K562 (cell line): ENCODE results near the gene ZDHHC8. TPM values are rescaled to one million over a fixed set of nuclear protein-coding genes. Genes with fewer than 3 reads are reported as not detected.
A peak's percentile ranks its signal among the peaks of the same experiment; 100 is the strongest.

Experiments used
- ATF6 ChIP-seq: sonication (generic); formaldehyde crosslinking; IDR thresholded peaks from 2 replicates; pipeline ENCODE4 v1.4.0; 2020; ENCODE audit warnings: mild to moderate bottlenecking, missing genetic modification reagents
- BHLHE40 ChIP-seq: IDR thresholded peaks from 2 replicates; pipeline ENCODE4 v1.6.1; 2011; ENCODE audit warnings: low read length, improper control_type of control experiment
- CBFA2T2 ChIP-seq: fragments of 450-650 bp; conservative IDR thresholded peaks from 2 replicates; pipeline ENCODE4 v1.6.1; 2017; ENCODE audit warnings: mild to moderate bottlenecking
- CCNT2 ChIP-seq: IDR thresholded peaks from 2 replicates; pipeline ENCODE4 v1.6.1; 2011; ENCODE audit warnings: borderline replicate concordance, low read depth, mild to moderate bottlenecking, moderate library complexity, mixed read lengths, low read length; ENCODE audit not compliant: insufficient read length; ENCODE audit errors: extremely low read depth
- CREB1 ChIP-seq, 2 experiments: sonication (generic) in 1 of 2; formaldehyde crosslinking in 1 of 2; IDR thresholded peaks; 2 replicates each; pipeline versions ENCODE4 v1.6.1 to v1.8.0; 2012 to 2022; ENCODE audit warnings: inconsistent platforms in 1 of 2, mild to moderate bottlenecking in 1 of 2, missing genetic modification reagents in 1 of 2, moderate library complexity in 1 of 2
- ELF4 ChIP-seq: fragments of 450-650 bp; formaldehyde crosslinking; IDR thresholded peaks from 2 replicates; pipeline ENCODE4 v1.4.0; 2022; ENCODE audit warnings: missing genetic modification characterization
- HDAC3 ChIP-seq: fragments of 450-650 bp; IDR thresholded peaks from 2 replicates; pipeline ENCODE4 v1.6.1; 2018; ENCODE audit warnings: borderline replicate concordance, mild to moderate bottlenecking, moderate library complexity; ENCODE audit not compliant: partially characterized antibody
- MAFG ChIP-seq: fragments of 450-650 bp; conservative IDR thresholded peaks from 2 replicates; pipeline ENCODE4 v1.6.1; 2016; ENCODE audit warnings: missing genetic modification characterization, missing compliant biosample characterization
- MAX ChIP-seq: sonication (generic); formaldehyde crosslinking; IDR thresholded peaks from 2 replicates; pipeline ENCODE4 v1.9.0; 2022; ENCODE audit warnings: mild to moderate bottlenecking, missing genetic modification reagents
- POLR3A ChIP-seq: IDR thresholded peaks from 2 replicates; pipeline ENCODE4 v1.6.1; 2011; ENCODE audit warnings: borderline replicate concordance, mild to moderate bottlenecking, moderate library complexity; ENCODE audit not compliant: insufficient read length, insufficient read depth; ENCODE audit errors: extremely low read depth
- PTRF ChIP-seq: fragments of 450-650 bp; IDR thresholded peaks from 2 replicates; pipeline ENCODE4 v1.6.1; 2016; ENCODE audit warnings: mild to moderate bottlenecking, missing genetic modification characterization, missing compliant biosample characterization
- RFX7 ChIP-seq: fragments of 250-450 bp; sonication (Bioruptor Pico); IDR thresholded peaks from 2 replicates; pipeline ENCODE4 v1.5.1; 2021; ENCODE audit warnings: mild to moderate bottlenecking
- SAFB2 ChIP-seq: fragments of 200-400 bp; formaldehyde crosslinking; IDR thresholded peaks from 2 replicates; pipeline ENCODE4 v1.6.1; 2018; ENCODE audit warnings: borderline replicate concordance, low read length, low read depth, moderate library complexity; ENCODE audit not compliant: severe bottlenecking
- SAP30 ChIP-seq: fragments of 200-600 bp; sonication (generic); IDR thresholded peaks from 2 replicates; pipeline ENCODE4 v1.6.1; 2012; ENCODE audit warnings: borderline replicate concordance, low read depth, mild to moderate bottlenecking, moderate library complexity, low read length, control low read depth, inconsistent platforms; ENCODE audit not compliant: insufficient read depth, poor library complexity, severe bottlenecking
- SIN3A ChIP-seq, 2 experiments: fragments of 150-350 bp in 1 of 2; IDR thresholded peaks; 2 replicates each; pipeline ENCODE4 v1.6.1; 2011 to 2016; ENCODE audit warnings: borderline replicate concordance in 2 of 2, low read depth in 2 of 2, low read length in 2 of 2, mild to moderate bottlenecking in 2 of 2, moderate library complexity in 2 of 2; ENCODE audit not compliant: control insufficient read depth in 1 of 2
- SRF ChIP-seq, 2 experiments: fragments of 250-450, 450-650 bp in 1 of 2; sonication (Bioruptor Pico) in 1 of 2; sonication (generic) in 1 of 2; formaldehyde crosslinking; IDR thresholded peaks; 2 replicates each; pipeline versions ENCODE4 v1.5.0 to v1.5.1; 2020 to 2022; ENCODE audit warnings: mild to moderate bottlenecking in 1 of 2, missing genetic modification reagents in 1 of 2
- TAF9B ChIP-seq: fragments of 450-650 bp; IDR thresholded peaks from 2 replicates; pipeline ENCODE4 v1.6.1; 2018; ENCODE audit warnings: mild to moderate bottlenecking; ENCODE audit not compliant: partially characterized antibody
- USF1 ChIP-seq: sonication (generic); formaldehyde crosslinking; IDR thresholded peaks from 2 replicates; pipeline ENCODE4 v1.9.0; 2022; ENCODE audit warnings: mild to moderate bottlenecking, missing genetic modification reagents
- ZNF354B ChIP-seq: fragments of 250-450 bp; sonication (Bioruptor Pico); IDR thresholded peaks from 2 replicates; pipeline ENCODE4 v1.4.0; 2020
- polyA plus RNA-seq, 8 experiments: library from polyadenylated mRNA; depleted of rRNA in 4 of 8; stranded (reverse) in 5 of 8; unstranded in 3 of 8; fragments of >200 nt; fragmentation: Nextera tagmentation in 2 of 8; fragmentation: Illumina TruSeq in 1 of 8; extraction: Ambion mirVana in 2 of 8; extraction: Trizol in 1 of 8; gene quantifications; 2 replicates each; pipeline versions ENCODE4 v1.2.1 to v1.2.3, GENCODE V29; 2011 to 2014; ENCODE audit warnings: inconsistent platforms in 1 of 8, missing spikeins in 1 of 8
- total RNA-seq, 7 experiments: library from RNA; depleted of rRNA in 6 of 7; stranded (reverse); fragments of >200 nt in 6 of 7; fragmentation: Illumina TruSeq in 2 of 7; extraction: Trizol in 2 of 7; gene quantifications; 2 replicates each; pipeline versions ENCODE4 v1.2.1 to v1.2.3, GENCODE V29; 2011 to 2021; ENCODE audit warnings: low replicate concordance in 1 of 7
- TF ChIP-seq, protein P1 (sequence below): sonication (generic); formaldehyde crosslinking; IDR thresholded peaks from 2 replicates; pipeline ENCODE4 v1.8.0; 2022; ENCODE audit warnings: missing genetic modification reagents, mild to moderate bottlenecking, borderline replicate concordance

Gene ZDHHC8
- total and polyA plus RNA-seq, 9 of the 15 experiments (the other 6 are each of a cell fraction or from before 2014, with no cell fraction given) = 0.04 to 109 (median 16.4) TPM

- TF ChIP-seq, protein P1, sequence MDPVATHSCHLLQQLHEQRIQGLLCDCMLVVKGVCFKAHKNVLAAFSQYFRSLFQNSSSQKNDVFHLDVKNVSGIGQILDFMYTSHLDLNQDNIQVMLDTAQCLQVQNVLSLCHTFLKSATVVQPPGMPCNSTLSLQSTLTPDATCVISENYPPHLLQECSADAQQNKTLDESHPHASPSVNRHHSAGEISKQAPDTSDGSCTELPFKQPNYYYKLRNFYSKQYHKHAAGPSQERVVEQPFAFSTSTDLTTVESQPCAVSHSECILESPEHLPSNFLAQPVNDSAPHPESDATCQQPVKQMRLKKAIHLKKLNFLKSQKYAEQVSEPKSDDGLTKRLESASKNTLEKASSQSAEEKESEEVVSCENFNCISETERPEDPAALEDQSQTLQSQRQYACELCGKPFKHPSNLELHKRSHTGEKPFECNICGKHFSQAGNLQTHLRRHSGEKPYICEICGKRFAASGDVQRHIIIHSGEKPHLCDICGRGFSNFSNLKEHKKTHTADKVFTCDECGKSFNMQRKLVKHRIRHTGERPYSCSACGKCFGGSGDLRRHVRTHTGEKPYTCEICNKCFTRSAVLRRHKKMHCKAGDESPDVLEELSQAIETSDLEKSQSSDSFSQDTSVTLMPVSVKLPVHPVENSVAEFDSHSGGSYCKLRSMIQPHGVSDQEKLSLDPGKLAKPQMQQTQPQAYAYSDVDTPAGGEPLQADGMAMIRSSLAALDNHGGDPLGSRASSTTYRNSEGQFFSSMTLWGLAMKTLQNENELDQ (CRISPR knock-in tag) = no peak
- TF ChIP-seq CREB1 (IDR thresholded peaks at IDR 0.05) = no peak
- TF ChIP-seq CREB1 (CRISPR knock-in tag; IDR thresholded peaks at IDR 0.05) = no peak
- TF ChIP-seq ELF4 (CRISPR knock-in tag) = no peak
- peak; percentile 49; the same call in 1 of the 2 replicates for TF ChIP-seq MAX (CRISPR knock-in tag)
- TF ChIP-seq ZNF354B (CRISPR knock-in tag) = no peak
- TF ChIP-seq SIN3A (IDR thresholded peaks at IDR 0.05; ENCODE audit: borderline replicate concordance in 2 of 2, control insufficient read depth in 1 of 2, low read depth in 2 of 2, low read length in 2 of 2) = no peak
- TF ChIP-seq CCNT2 = no peak
- TF ChIP-seq SRF (CRISPR knock-in tag; IDR thresholded peaks at IDR 0.05) = no peak
- no peak for TF ChIP-seq SAFB2
- no peak; the same call in 1 of the 2 replicates for TF ChIP-seq CBFA2T2
- TF ChIP-seq HDAC3 = no peak
- no peak for TF ChIP-seq ATF6 (CRISPR knock-in tag)
- no peak for TF ChIP-seq SAP30
- TF ChIP-seq PTRF (tag) = no peak
- 0 out of 2 replicates have a peak, but pooled peaks have one; percentile 1 for TF ChIP-seq BHLHE40
- TF ChIP-seq USF1 = peak; percentile 80
- no peak for TF ChIP-seq TAF9B
- no peak for TF ChIP-seq POLR3A
- TF ChIP-seq MAFG = no peak
- TF ChIP-seq RFX7 (CRISPR knock-in tag) = no peak
Measured at GRCh38 chr22:20194681-20195593, 63.3 kb downstream of the ZDHHC8 start (continued).
